NT2/D1 (cell line): ENCODE data around the gene CYP1A1.
A peak's percentile ranks its signal among the peaks of the same experiment; 100 is the strongest.

Source experiments
- DNase-seq: peaks from one replicate; pipeline ENCODE4 v3.0.0-alpha.2; 2011; ENCODE audit warnings: low read depth, low spot score
- H3K27me3 ChIP-seq: 2 replicates; pipeline ENCODE4 v1.6.0; 2011; ENCODE audit warnings: mild to moderate bottlenecking; ENCODE audit not compliant: insufficient read length, insufficient read depth
- H3K36me3 ChIP-seq: 2 replicates; pipeline ENCODE4 v1.6.1; 2011; ENCODE audit warnings: mild to moderate bottlenecking, low read length, mixed read lengths; ENCODE audit not compliant: insufficient read depth, insufficient read length
- H3K4me1 ChIP-seq: 2 replicates; pipeline ENCODE4 v1.5.1; 2011; ENCODE audit not compliant: insufficient read depth, insufficient read length
- H3K4me3 ChIP-seq: 2 replicates; pipeline ENCODE4 v1.5.1; 2011; ENCODE audit warnings: low read depth; ENCODE audit not compliant: insufficient read length
- H3K9ac ChIP-seq: 2 replicates; pipeline ENCODE4 v1.6.0; 2011; ENCODE audit warnings: low read depth; ENCODE audit not compliant: insufficient read length
- H3K9me3 ChIP-seq: 2 replicates; pipeline ENCODE4 v1.5.1; 2011; ENCODE audit warnings: mild to moderate bottlenecking, low read length; ENCODE audit not compliant: insufficient read depth
- SUZ12 ChIP-seq: IDR thresholded peaks from 2 replicates; pipeline ENCODE4 v1.6.1; 2011; ENCODE audit not compliant: insufficient read length, insufficient read depth; ENCODE audit errors: extremely low read depth
- YY1 ChIP-seq: IDR thresholded peaks from 2 replicates; pipeline ENCODE4 v1.6.1; 2011; ENCODE audit not compliant: insufficient read length, insufficient read depth
- ZNF274 ChIP-seq: IDR thresholded peaks from 2 replicates; pipeline ENCODE4 v1.6.1; 2011; ENCODE audit warnings: mild to moderate bottlenecking, low read depth, low read length

Gene CYP1A1

GRCh38 chr15:74725225-74725774, at the start of gene CYP1A1:
TSS of gene CYP1A1 (minus strand) at chr15:74725528. CDS start at chr15:74723097, 2,431 bp downstream.
- Histone ChIP-seq H3K27me3 (peaks cover 46% of the 10 kb centered on the region), H3K9ac (peak within 1 kb of the TSS; percentile 84), H3K9me3 (peaks cover 6% of the 10 kb centered on the region; the same call in 1 of the 2 replicates), H3K4me3 (peak within 1 kb of the TSS; percentile 68), H3K36me3 (no peaks in the 10 kb centered on the region), H3K4me1 (peaks cover 11% of the 10 kb centered on the region)
- no peak for DNase-seq
- TF ChIP-seq YY1, result no peak
- TF ChIP-seq SUZ12, result no peak
- no peak for TF ChIP-seq ZNF274

GRCh38 chr15:74773731-74774252, 48.5 kb upstream of the CYP1A1 start:
- peaks cover 5% of the 10 kb centered on the region for H3K27me3 ChIP-seq
- H3K4me1 ChIP-seq, result peaks cover 44% of the 10 kb centered on the region
- no peaks in the 10 kb centered on the region for H3K9me3 ChIP-seq
- H3K4me3 ChIP-seq, result no peak overlapping the region
- H3K36me3 ChIP-seq, result no peaks in the 10 kb centered on the region
- TF ChIP-seq ZNF274 (no peak), YY1 (no peak), SUZ12 (no peak)
- peak overlapping the region; percentile 16 for H3K9ac ChIP-seq
- DNase-seq, result no peak

GRCh38 chr15:74773329-74773728, 48.0 kb upstream of the CYP1A1 start:
- H3K4me3 ChIP-seq, result no peak overlapping the region
- no peak for DNase-seq
- TF ChIP-seq ZNF274 (no peak), SUZ12 (no peak), YY1 (no peak)
- peak overlapping the region; percentile 16 for H3K9ac ChIP-seq
- H3K36me3 ChIP-seq, result no peaks in the 10 kb centered on the region
- H3K9me3 ChIP-seq, result no peaks in the 10 kb centered on the region
- H3K27me3 ChIP-seq, result peaks cover 5% of the 10 kb centered on the region
- peaks cover 41% of the 10 kb centered on the region for H3K4me1 ChIP-seq

GRCh38 chr15:74770211-74770903, 45.0 kb upstream of the CYP1A1 start:
- TF ChIP-seq ZNF274, result no peak
- TF ChIP-seq YY1, result no peak
- TF ChIP-seq SUZ12, result no peak
- peaks cover 34% of the 10 kb centered on the region for H3K4me1 ChIP-seq
- peaks cover 5% of the 10 kb centered on the region for H3K27me3 ChIP-seq
- H3K4me3 ChIP-seq, result no peak overlapping the region
- H3K36me3 ChIP-seq, result no peaks in the 10 kb centered on the region
- no peak for DNase-seq
- peak overlapping the region; percentile 51 for H3K9ac ChIP-seq
- H3K9me3 ChIP-seq, result no peaks in the 10 kb centered on the region

GRCh38 chr15:74769463-74770025, 44.2 kb upstream of the CYP1A1 start:
- peaks cover 5% of the 10 kb centered on the region for H3K27me3 ChIP-seq
- no peaks in the 10 kb centered on the region for H3K36me3 ChIP-seq
- peak overlapping the region; percentile 13 for H3K9ac ChIP-seq
- no peaks in the 10 kb centered on the region for H3K9me3 ChIP-seq
- H3K4me3 ChIP-seq, result no peak overlapping the region
- DNase-seq, result no peak
- TF ChIP-seq ZNF274, result no peak
- no peak for TF ChIP-seq YY1
- TF ChIP-seq SUZ12, result no peak
- peaks cover 31% of the 10 kb centered on the region for H3K4me1 ChIP-seq

- Histone ChIP-seq H3K4me3 (no peak overlapping the region), H3K27me3 (peaks cover 5% of the 10 kb centered on the region), H3K9me3 (no peaks in the 10 kb centered on the region), H3K4me1 (peaks cover 31% of the 10 kb centered on the region), H3K36me3 (no peaks in the 10 kb centered on the region), H3K9ac (no peak overlapping the region)
- DNase-seq, result no peak
- TF ChIP-seq SUZ12 (no peak), ZNF274 (no peak), YY1 (no peak)
These were observed 43.5 kb upstream of the CYP1A1 start for GRCh38 chr15:74768771-74769342.
